HEK293T (cell line): Measurements from ENCODE around the gene ONECUT1.

Experiments used
- CTCF ChIA-PET: fragments of 350-600 bp; formaldehyde crosslinking; extraction: SDS; loops from one replicate; lab custom pipeline; 2021; ENCODE audit warnings: antibody characterized with exemption, inconsistent platforms; lab: Yijun Ruan, JAX
- POLR2A ChIA-PET: fragments of 350-600 bp; formaldehyde crosslinking; extraction: SDS; loops from one replicate; lab custom pipeline; 2020; ENCODE audit warnings: antibody characterized with exemption, inconsistent platforms; lab: Yijun Ruan, JAX
- DNase-seq: peaks from one replicate; pipeline ENCODE4 v3.0.0; 2012; ENCODE audit warnings: mixed read lengths; ENCODE audit errors: extremely low spot score
- ARNT ChIP-seq: fragments of 450-650 bp; IDR thresholded peaks from 2 replicates; pipeline ENCODE4 v1.6.1; 2017; ENCODE audit warnings: mild to moderate bottlenecking
- BHLHE40 ChIP-seq: fragments of 450-650 bp; IDR thresholded peaks from 2 replicates; pipeline ENCODE4 v1.6.1; 2016; ENCODE audit warnings: mild to moderate bottlenecking, moderate library complexity, borderline replicate concordance
- CTBP1 ChIP-seq: fragments of 450-650 bp; IDR thresholded peaks from 2 replicates; pipeline ENCODE4 v1.6.1; 2016; ENCODE audit warnings: borderline replicate concordance
- ELF4 ChIP-seq: fragments of 450-650 bp; IDR thresholded peaks from 2 replicates; pipeline ENCODE4 v1.6.1; 2017; ENCODE audit warnings: antibody characterized with exemption
- FOXA1 ChIP-seq: fragments of 450-650 bp; IDR thresholded peaks from 2 replicates; pipeline ENCODE4 v1.6.1; 2016; ENCODE audit warnings: mild to moderate bottlenecking
- FOXK2 ChIP-seq: fragments of 450-650 bp; IDR thresholded peaks from 2 replicates; pipeline ENCODE4 v1.6.1; 2016; ENCODE audit warnings: mild to moderate bottlenecking
- FOXM1 ChIP-seq: fragments of 450-650 bp; IDR thresholded peaks from 2 replicates; pipeline ENCODE4 v1.6.1; 2017; ENCODE audit warnings: mild to moderate bottlenecking, borderline replicate concordance
- HDGF ChIP-seq: fragments of 450-650 bp; IDR thresholded peaks from 2 replicates; pipeline ENCODE4 v1.6.1; 2017; ENCODE audit warnings: antibody characterized with exemption, borderline replicate concordance
- L3MBTL2 ChIP-seq: fragments of 450-650 bp; conservative IDR thresholded peaks from 2 replicates; pipeline ENCODE4 v1.6.1; 2016; ENCODE audit warnings: mild to moderate bottlenecking
- LEF1 ChIP-seq: fragments of 450-650 bp; IDR thresholded peaks from 2 replicates; pipeline ENCODE4 v1.6.1; 2017; ENCODE audit warnings: mild to moderate bottlenecking, borderline replicate concordance
- NFRKB ChIP-seq: fragments of 450-650 bp; IDR thresholded peaks from 2 replicates; pipeline ENCODE4 v1.6.1; 2016; ENCODE audit warnings: mild to moderate bottlenecking, moderate library complexity
- PKNOX1 ChIP-seq: fragments of 450-650 bp; IDR thresholded peaks from 2 replicates; pipeline ENCODE4 v1.6.1; 2016
- SP1 ChIP-seq: fragments of 450-650 bp; IDR thresholded peaks from 2 replicates; pipeline ENCODE4 v1.6.1; 2017
- SUZ12 ChIP-seq: fragments of 450-650 bp; IDR thresholded peaks from 2 replicates; pipeline ENCODE4 v1.6.1; 2016; ENCODE audit warnings: mild to moderate bottlenecking
- TARDBP ChIP-seq: fragments of 450-650 bp; IDR thresholded peaks from 2 replicates; pipeline ENCODE4 v1.6.1; 2016
- ZNF384 ChIP-seq: fragments of 450-650 bp; IDR thresholded peaks from 2 replicates; pipeline ENCODE4 v1.6.1; 2016

The ONECUT1 gene

GRCh38 chr15:52808441-52808840, 18.3 kb upstream of the ONECUT1 start:
- DNase-seq = no peak
- ChIA-PET CTCF (interaction anchor here (0.5 kb wide), 1 partner anchor 406 kb away, joined by 3 read pairs; no protein-coding TSS in a partner anchor), POLR2A (no interaction called here)
- TF ChIP-seq FOXA1 (no peak), PKNOX1 (no peak), FOXM1 (no peak), ARNT (no peak), ZNF384 (no peak), BHLHE40 (no peak), CTBP1 (no peak), HDGF (no peak), FOXK2 (no peak), ELF4 (no peak), TARDBP (no peak)

GRCh38 chr15:52806284-52806655, 16.1 kb upstream of the ONECUT1 start:
- ChIA-PET CTCF (no interaction called here), POLR2A (no interaction called here)
- no peak for TF ChIP-seq PKNOX1
- no peak for TF ChIP-seq HDGF
- TF ChIP-seq LEF1 = no peak
- no peak for TF ChIP-seq FOXM1
- TF ChIP-seq ARNT = no peak
- no peak for TF ChIP-seq TARDBP
- no peak for TF ChIP-seq FOXK2
- no peak for TF ChIP-seq BHLHE40
- no peak for TF ChIP-seq NFRKB
- TF ChIP-seq CTBP1 = no peak
- TF ChIP-seq ZNF384 = no peak
- TF ChIP-seq FOXA1 = no peak
- no peak for TF ChIP-seq ELF4
- no peak for TF ChIP-seq SUZ12
- no peak for TF ChIP-seq L3MBTL2
- TF ChIP-seq SP1 = no peak
- no peak for DNase-seq

- POLR2A ChIA-PET = interaction anchor here (0.5 kb wide), 1 partner anchor 925 kb away, joined by 3 read pairs; no protein-coding TSS in a partner anchor
- CTCF ChIA-PET = no interaction called here
- no peak for DNase-seq
- no peak for TF ChIP-seq ARNT
- TF ChIP-seq L3MBTL2 = no peak
- no peak for TF ChIP-seq TARDBP
- TF ChIP-seq ZNF384 = no peak
- TF ChIP-seq SUZ12 = no peak
These were observed 15.5 kb upstream of the ONECUT1 start for GRCh38 chr15:52805351-52806283.

DNA sequence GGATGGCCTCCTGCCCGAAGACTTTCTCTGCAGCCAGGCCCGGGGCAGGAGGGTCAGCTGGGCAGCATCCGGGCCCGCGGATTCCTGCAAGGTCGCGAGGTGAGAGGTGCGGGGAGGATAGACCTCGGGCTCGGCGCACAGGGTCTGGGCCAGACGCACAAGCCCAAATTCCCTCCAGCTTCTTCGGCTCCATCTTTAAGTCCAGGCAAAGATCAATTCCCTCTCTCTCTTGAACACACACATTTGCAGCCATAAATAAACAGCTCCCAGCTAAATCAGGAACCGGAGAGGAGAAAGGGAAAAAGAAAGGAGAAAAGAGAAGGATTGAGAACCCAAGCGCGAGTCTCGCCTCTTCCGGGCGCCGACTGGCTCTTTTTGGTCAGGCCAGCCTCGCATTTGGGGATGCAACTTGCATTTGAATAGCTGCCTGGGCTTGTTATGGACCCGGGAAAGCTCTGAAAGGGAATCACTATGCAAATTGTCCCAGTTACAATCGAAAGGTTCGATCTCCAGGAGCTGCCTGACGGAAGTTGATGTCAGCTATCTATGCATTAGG, 14.5 kb upstream of the ONECUT1 start:
- POLR2A ChIA-PET = interaction anchor here (0.5 kb wide), 1 partner anchor 926 kb away, joined by 3 read pairs; no protein-coding TSS in a partner anchor
- CTCF ChIA-PET = no interaction called here
- no peak for DNase-seq

GRCh38 chr15:52803467-52804306, 13.6 kb upstream of the ONECUT1 start:
- no peak for DNase-seq
- ChIA-PET CTCF (no interaction called here), POLR2A (no interaction called here)
- TF ChIP-seq NFRKB = no peak
- TF ChIP-seq L3MBTL2 = no peak
- TF ChIP-seq PKNOX1 = no peak
- no peak for TF ChIP-seq SP1
- no peak for TF ChIP-seq HDGF
- TF ChIP-seq FOXM1 = no peak
- no peak for TF ChIP-seq ARNT
- TF ChIP-seq SUZ12 = no peak
- no peak for TF ChIP-seq LEF1
- TF ChIP-seq TARDBP = no peak
- TF ChIP-seq BHLHE40 = no peak
- TF ChIP-seq ZNF384 = no peak
- TF ChIP-seq ELF4 = no peak
- no peak for TF ChIP-seq CTBP1
- TF ChIP-seq FOXA1 = no peak

More for the DNA sequence above, 14.5 kb upstream of the ONECUT1 start:
- TF ChIP-seq NFRKB = no peak

DNA sequence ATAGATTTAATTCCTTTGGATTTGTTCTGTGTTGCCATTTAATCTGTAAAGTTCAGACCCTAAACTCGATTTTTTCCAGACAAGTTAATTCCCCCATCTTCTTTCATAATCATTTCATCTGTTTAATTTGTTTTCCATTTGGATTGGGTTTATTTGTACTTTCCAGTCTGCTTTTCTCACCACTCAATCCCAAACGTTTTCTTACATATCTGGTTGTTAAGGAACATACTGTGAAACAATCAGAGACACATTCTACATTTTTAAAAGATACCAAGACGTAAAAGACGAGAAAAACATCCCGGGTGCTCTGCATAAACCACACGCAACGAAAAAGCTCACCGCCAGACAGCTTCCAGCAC, 13.0 kb upstream of the ONECUT1 start:
- ChIA-PET CTCF (no interaction called here), POLR2A (no interaction called here)
- TF ChIP-seq FOXM1 (no peak), ZNF384 (no peak), HDGF (no peak), NFRKB (no peak), ARNT (no peak), SP1 (no peak), FOXK2 (no peak), TARDBP (no peak), CTBP1 (no peak), SUZ12 (no peak), LEF1 (no peak), BHLHE40 (no peak), ELF4 (no peak), FOXA1 (no peak), L3MBTL2 (no peak), PKNOX1 (no peak)
- no peak for DNase-seq
